G401 (cell line): ENCODE measurements around the gene DNAJC11. TPM values are rescaled to one million over a fixed set of nuclear protein-coding genes. Genes with fewer than 3 reads are reported as not detected.
"Not testable (repeated sequence)": the region's sequence is repeated elsewhere in the genome, so short reads cannot be mapped to it uniquely, and the experiment has no call there.

ENCODE experiments used
- DNase-seq: peaks from one replicate; pipeline ENCODE4 v3.0.0-alpha.2; 2015; ENCODE audit warnings: low spot score
- in situ Hi-C: cut with HindIII; loops from 2 replicates; pipeline ENCODE4 v1.10.0; 2016; ENCODE audit warnings: low sequenced_read_pairs, mixed read lengths
- total RNA-seq: library from RNA; depleted of rRNA; stranded (reverse); fragments of >200 nt; shearing (Covaris generic); gene quantifications from 2 replicates; pipeline ENCODE4 v1.2.3, GENCODE V29; 2014

The DNAJC11 gene
- total RNA-seq, 1 experiment from 2014 or later = 68.0 TPM

GRCh38 chr1:6612641-6613360 is 88.8 kb downstream of the DNAJC11 start:
- in situ Hi-C loops = no loop called here
- peak; percentile 56 for DNase-seq

DNA sequence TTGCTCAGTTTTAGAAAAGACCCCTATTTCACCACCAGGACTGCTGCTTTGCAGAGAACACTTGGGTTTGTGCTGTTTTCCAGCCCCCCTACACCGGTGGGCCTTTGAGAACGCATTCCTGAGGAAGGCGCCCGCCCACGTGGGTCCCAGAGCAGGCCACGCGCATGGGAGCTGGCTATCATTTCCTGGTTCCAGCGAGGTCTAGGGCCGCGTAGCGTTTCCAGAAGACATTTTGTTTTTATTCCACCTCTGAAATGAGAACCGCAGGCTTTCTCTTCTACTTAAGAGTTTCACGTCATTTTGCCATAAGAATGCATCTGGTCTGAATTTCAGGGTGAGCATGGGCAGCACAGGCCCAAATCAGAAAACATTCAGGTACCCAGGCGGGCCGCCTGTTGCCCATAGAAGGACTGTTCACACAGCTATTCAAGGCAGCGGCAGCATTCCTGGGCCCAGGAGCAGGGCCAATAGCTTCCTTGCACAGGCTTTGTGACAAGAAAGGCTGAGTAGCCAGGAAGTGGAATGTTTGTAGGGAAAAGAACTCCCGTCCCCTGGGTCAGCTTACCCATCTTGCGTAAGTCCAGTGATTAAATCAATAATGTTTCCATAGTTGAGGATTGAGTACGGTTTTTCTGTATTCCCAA is 97.6 kb downstream of the DNAJC11 start:
- DNase-seq = peak; percentile 49
- in situ Hi-C loops = no loop called here

DNA sequence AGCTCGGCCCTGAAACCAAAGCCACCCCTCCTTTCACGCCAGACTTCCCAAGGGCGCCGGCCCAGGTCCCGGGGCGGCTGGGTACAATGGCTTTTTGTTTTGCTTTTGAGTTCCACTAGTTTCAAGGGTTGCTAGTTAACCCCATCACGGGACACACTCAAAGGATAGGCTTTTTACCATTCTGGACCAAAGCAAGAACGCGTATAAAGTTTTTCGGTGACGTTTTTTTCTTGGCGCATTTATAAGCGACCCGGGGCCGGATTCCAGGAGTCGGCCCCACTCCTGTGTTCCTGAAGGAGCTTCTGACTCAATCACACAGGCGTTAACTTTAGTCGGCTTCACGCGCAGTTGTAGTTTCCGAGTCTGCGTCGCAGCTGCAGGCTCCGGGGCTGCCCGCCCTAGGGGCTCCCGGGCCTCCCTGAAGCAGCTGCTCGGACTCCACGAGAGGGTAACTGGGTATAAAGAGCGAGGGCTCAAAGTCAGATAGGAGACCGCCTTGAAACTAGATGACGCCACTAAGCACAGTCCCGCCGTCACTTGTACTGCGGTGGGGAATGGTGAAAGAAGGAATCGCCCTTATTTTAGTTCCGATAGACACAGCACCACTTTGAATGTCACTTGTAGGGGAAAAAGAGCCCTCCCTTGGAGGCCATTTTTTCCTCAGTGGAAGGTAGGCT is 98.2 kb downstream of the DNAJC11 start:
- in situ Hi-C loops = no loop called here
- peak; percentile 62 for DNase-seq

DNA sequence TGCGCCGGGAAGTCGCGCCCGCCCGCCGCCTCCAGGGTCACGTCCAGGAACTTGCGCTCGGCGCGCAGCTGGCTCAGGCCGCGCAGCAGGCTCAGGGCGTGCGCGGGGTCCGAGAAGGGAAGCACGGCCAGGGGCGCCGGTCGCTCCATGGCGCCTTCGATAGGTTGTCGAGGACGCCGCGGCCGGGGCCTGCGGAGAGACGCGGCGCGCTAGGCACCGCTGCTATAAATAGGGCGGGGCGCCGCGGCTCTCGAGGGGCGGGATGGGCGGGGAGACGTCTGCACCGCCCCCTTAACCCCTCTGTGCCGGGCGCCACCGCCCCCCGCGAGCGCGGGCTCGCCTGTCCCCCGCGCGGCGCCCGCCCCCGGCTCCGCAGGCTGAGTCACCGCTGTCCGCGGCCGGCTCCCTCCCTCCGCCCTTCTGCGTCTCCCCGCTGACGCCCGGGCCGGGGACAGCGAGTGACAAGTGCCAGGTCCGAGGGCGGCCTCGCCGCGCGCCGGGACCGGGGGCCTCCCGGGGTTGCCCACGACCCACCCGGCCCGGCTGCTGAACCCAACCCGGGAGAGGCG is 98.9 kb downstream of the DNAJC11 start, which contains the start of gene KLHL21:
Gene KLHL21 (minus strand): TSS at position 201 of the 569 bp plus-strand sequence. CDS start 52 bp downstream, at position 149.
- DNase-seq = peak; percentile 74

GRCh38 chr1:6601923-6602668 is 99.5 kb downstream of the DNAJC11 start:
- DNase-seq = peak; percentile 48
- in situ Hi-C loops = no loop called here

More for the DNA sequence above, 98.9 kb downstream of the DNAJC11 start, which contains the start of gene KLHL21:
- in situ Hi-C loops = no loop called here

GRCh38 chr1:6601049-6601922 is 100.3 kb downstream of the DNAJC11 start:
- DNase-seq = peak; percentile 73
- in situ Hi-C loops = no loop called here

DNA sequence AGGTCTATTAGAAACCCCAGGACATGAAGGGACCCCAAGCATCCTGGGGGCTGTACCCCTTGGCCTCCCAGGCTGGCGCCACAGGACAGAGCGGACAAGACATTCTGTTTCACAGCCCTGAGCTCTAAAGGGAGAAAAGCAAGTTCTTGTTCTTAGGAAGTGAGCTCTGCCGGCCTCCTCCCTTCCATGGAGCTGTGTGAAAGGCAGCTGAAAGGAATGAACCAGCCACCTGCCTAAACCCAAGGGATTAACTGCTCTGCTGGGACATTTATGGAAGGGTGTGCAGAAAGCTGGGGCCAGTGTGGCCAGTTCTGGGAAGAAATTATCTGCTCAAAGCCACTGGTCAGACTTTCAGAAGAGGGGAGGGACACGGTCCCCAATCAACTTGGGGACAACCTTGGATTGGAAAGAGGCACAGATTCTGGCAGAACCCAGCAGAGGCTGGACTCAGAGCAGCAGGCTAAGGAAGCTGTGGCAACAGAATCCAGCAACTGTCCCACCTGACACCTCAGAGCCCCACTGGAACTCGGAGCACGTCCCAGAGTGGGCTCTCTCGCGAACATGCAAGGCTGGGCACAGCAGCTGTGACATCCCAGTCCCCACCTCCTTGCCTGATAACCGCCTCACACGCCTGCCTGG is 101.1 kb downstream of the DNAJC11 start:
- no peak for DNase-seq
- in situ Hi-C loops = no loop called here

- in situ Hi-C loops, DNase-seq: not testable (repeated sequence)
Observed at GRCh38 chr1:6599991-6600390, 101.6 kb downstream of the DNAJC11 start.

GRCh38 chr1:6599141-6599975 is 102.3 kb downstream of the DNAJC11 start:
- in situ Hi-C loops = no loop called here
- DNase-seq = no peak

DNA sequence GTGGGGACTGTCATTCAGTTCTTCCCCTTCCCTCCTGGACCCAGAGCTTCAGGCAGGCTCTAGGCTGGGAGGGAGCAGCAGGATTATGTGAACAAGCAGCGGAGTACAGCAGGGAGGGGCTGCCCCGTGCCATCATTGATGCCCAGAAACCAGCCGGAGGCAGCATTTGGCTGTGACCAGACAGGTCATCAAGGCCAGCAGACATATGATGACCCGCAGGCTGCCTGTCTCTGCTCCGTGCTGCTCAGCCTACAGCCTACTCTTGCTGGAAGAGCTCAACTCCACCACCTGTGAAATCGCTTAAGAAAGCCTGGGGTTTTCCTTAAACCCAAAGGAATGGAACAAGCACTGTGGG is 103.9 kb downstream of the DNAJC11 start:
- in situ Hi-C loops = no loop called here
- DNase-seq = no peak

GRCh38 chr1:6596886-6597776 is 104.5 kb downstream of the DNAJC11 start:
- no peak for DNase-seq
- in situ Hi-C loops = no loop called here

GRCh38 chr1:6596351-6596750 is 105.3 kb downstream of the DNAJC11 start:
- in situ Hi-C loops = no loop called here
- DNase-seq = no peak

DNA sequence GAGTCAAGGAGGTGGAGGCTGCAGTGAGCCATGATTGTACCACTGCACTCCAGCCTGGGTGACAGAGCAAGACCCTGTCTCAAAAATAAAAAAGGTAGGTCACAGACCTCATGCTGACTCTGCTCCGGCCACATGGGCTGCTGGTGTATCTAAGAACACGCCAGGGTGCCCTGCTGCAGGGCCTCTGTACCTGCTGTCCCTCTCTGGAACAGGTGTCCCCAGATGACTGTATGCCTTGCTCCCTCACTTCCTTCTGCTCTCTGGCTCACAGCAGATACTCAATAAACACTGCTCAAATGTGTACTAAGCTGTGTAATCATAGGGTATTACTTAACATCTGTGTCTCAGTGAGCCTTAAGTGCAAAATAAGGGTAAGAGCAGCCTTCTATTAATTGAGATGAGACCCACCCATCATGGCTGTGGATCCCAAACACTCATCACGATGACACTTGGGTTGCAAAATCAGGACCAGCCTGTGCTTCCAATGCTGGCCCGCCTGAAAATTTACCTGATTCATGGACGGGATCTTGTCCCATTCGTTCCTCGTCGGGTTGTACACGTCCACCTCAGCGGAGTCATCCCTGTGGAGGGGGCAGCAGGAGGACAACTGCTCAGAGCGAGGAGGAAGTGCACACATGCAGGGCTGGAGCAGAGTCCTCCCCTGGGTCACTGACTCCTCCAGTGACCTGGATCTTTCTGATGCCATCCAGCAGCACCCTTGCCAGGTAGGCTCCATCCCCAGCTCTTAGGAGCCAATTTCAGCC is 106.5 kb downstream of the DNAJC11 start:
- in situ Hi-C loops = no loop called here
- DNase-seq = no peak

DNA sequence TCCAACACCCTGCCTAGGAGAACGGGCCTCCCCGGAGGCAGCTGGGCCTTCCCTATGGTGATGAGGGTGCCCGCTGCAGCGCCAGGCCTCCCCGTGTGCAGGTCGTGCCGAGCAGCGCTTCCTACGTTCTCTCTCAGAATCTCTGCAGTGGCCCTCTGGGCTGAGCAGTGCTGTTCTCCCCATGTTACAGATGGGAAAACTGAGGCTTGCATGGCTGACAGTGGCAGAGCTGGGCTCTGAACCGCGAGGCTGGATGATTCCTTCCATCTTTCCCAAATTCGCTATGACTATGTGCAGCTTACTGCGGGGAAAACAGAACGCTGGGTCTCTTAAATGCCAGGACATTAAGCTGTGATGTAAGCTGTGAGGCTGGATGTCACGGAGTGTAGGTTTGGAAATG is 107.8 kb downstream of the DNAJC11 start:
- in situ Hi-C loops = no loop called here
- no peak for DNase-seq

DNA sequence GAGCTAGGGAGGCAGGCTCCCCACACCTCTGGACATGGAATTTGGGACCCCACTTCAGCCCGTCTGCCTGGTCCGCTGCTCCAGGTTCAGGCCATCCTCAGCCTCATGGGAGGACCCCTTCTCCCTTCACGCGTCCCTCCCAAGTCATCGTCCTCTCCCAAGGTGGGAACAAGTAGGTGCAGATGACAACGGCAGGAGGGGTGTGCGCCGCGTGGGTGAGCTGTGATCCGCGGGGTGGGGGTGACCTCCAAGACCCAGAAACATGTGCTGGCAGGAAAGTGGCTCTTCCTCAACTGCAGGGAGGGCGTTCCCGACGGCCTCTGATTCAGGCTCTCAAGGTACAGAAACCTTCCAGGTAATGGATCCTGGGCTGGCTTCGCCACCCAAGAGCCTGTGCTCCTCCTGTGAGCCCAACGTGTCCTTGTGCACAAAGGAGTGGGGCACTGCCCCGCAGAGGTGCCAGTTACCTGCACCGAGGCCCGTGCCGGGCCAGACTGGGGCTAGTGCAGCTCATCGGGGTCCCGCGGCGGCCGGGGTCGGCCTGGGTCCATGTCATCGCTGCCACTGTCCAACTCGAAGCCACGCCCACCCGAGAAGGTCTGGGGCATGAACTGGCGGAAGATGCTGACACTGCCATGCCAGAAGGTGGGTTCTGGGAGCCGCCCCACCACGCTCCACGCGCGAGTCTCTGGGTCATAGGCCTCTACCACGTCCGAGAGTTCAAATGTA is 108.6 kb downstream of the DNAJC11 start:
- in situ Hi-C loops = no loop called here
- DNase-seq = no peak
